RWPE1 (cell line): ENCODE measurements around the gene SAXO1.

Experiments used
- CTCF ChIA-PET: fragments of 350-600 bp; sonication (Branson Sonifier 250); formaldehyde crosslinking; extraction: SDS; loops from one replicate; lab custom pipeline; 2021; lab: Yijun Ruan, JAX
- POLR2A ChIA-PET: fragments of 400-600 bp; formaldehyde crosslinking; extraction: SDS; loops from one replicate; lab custom pipeline; 2020; ENCODE audit warnings: antibody characterized with exemption; ENCODE audit not compliant: low non-redundant PET; lab: Yijun Ruan, JAX
- DNase-seq: peaks from one replicate; pipeline ENCODE4 v3.0.0; 2012; ENCODE audit warnings: low spot score
- H3K27ac ChIP-seq: fragments of 450-650 bp; 2 replicates; pipeline ENCODE4 v1.5.1; 2017
- TF ChIP-seq, protein P1 (sequence below): fragments of 450-650 bp; conservative IDR thresholded peaks from 2 replicates; pipeline ENCODE4 v1.5.1; 2017; ENCODE audit warnings: low read depth, mild to moderate bottlenecking

The SAXO1 gene

DNA sequence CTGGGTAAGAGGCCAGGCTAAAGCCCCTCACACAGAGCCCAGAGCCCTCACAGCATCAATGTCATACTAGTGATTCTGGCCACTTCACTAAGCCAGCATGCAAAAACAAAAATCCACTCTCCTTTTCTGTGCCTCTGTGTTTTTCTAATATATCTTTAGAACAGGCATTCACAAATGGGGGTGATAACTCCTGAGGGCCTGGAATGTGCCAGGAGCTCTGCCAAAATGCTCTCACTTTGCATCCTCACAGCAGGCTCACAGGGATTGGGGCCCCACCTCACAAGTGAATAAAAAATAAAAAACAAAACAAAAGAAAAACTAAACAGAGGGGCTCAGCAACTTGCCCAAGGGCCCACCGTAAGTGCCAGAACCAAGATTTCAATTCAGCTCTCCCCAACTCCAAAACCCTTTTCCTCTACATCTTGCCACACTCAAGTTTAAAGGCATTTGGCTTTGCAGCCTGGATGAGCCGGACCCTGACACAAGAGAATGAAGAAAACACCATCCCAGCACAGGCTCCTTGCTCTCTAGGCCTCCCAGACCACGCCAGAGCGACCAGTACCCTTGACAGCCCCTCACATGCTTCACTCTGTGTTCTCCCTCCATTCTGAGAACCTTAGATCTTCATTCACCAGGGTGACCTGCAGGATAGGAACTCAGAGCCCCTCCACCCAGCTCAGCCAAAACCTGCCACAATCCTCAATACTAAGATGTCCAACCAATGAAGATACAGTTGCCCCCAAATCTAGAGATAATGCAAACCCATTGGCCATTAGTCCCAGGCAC, 51.3 kb downstream of the SAXO1 start:
- no peak overlapping the region; the same call in 1 of the 2 replicates for H3K27ac ChIP-seq
- TF ChIP-seq, protein P1, sequence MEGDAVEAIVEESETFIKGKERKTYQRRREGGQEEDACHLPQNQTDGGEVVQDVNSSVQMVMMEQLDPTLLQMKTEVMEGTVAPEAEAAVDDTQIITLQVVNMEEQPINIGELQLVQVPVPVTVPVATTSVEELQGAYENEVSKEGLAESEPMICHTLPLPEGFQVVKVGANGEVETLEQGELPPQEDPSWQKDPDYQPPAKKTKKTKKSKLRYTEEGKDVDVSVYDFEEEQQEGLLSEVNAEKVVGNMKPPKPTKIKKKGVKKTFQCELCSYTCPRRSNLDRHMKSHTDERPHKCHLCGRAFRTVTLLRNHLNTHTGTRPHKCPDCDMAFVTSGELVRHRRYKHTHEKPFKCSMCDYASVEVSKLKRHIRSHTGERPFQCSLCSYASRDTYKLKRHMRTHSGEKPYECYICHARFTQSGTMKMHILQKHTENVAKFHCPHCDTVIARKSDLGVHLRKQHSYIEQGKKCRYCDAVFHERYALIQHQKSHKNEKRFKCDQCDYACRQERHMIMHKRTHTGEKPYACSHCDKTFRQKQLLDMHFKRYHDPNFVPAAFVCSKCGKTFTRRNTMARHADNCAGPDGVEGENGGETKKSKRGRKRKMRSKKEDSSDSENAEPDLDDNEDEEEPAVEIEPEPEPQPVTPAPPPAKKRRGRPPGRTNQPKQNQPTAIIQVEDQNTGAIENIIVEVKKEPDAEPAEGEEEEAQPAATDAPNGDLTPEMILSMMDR = no peak
- CTCF ChIA-PET = no interaction called here
- POLR2A ChIA-PET = no interaction called here
- no peak for DNase-seq

DNA sequence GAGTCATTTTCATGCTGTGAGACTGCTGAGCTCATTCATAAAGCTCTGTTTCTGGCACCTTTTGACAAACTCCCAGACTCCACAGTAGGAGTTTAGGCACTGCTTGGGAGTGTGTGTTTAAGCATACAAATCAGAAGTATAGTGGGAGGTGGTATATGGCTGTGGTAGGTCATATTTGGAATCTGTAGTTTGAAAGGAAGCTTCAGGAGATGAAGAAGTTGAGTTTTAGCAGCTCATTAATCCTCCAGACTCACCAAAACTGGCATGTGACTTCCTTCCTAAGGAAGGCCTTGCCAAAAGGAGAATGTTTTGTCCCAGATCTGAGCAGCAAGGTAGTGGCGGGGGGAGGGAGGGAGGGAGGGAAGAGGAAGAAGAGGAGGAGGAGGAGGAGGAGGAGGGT, 52.8 kb downstream of the SAXO1 start:
- CTCF ChIA-PET = interaction anchor here (0.6 kb wide), 2 partner anchors 184 to 260 kb away, joined by 3 to 4 read pairs; no protein-coding TSS in a partner anchor
- TF ChIP-seq, protein P1 = no peak
- no peak for DNase-seq
- POLR2A ChIA-PET = interaction anchor here (0.5 kb wide), 1 partner anchor 156 kb away, joined by 3 read pairs; no protein-coding TSS in a partner anchor
- H3K27ac ChIP-seq = no peak overlapping the region

GRCh38 chr9:18979367-18979766, 53.6 kb downstream of the SAXO1 start:
- TF ChIP-seq, protein P1 = no peak
- POLR2A ChIA-PET = interaction anchor here (0.5 kb wide), 1 partner anchor 156 kb away, joined by 3 read pairs; no protein-coding TSS in a partner anchor
- DNase-seq = no peak
- H3K27ac ChIP-seq = no peak overlapping the region
- CTCF ChIA-PET = interaction anchor here (0.6 kb wide), 2 partner anchors 259 to 657 kb away, joined by 3 to 4 read pairs; no protein-coding TSS in a partner anchor

GRCh38 chr9:18978188-18978587, 54.8 kb downstream of the SAXO1 start:
- TF ChIP-seq, protein P1 = no peak
- CTCF ChIA-PET = interaction anchor here (0.6 kb wide), 2 partner anchors 8 to 392 kb away, joined by 3 read pairs; no protein-coding TSS in a partner anchor
- no peak overlapping the region for H3K27ac ChIP-seq
- POLR2A ChIA-PET = no interaction called here
- no peak for DNase-seq

DNA sequence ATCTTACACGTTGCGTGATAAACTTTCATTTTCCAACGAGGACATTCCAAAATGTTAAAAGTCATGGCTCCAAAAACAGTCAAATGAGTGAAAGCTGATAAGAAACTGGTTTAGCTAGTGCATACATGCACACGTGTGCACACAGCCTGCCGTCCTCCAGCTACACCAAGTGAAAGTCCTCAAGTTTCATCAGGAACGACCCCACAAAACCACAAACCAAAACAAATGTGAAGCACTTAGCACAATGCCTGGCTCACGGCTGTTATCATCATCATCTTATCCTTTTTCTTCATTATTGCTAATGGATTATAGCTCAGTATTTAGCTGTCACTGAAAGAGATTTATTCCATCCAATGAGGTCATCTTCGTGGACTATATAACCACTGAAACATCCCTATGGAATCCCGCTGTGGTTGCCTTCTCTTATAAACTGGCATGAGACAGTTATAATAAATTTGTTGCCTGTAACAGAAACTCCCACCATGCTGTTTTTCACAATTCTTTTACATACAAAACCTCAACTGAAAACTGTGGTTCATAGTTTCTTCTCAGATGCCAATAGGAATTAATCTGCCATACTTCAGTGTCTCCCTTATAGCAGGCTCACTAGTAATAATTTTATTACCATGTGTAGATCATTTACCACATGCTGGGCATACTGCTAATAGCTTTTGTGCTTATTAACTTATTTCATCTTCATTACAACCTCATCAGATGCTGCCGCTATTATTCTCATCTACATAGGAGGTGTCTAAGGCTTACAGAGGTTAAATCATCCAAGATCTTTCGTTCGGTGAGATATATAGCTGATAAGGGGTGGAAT, 56.1 kb downstream of the SAXO1 start:
- no peak for DNase-seq
- ChIA-PET CTCF (no interaction called here), POLR2A (no interaction called here)
- no peak overlapping the region for H3K27ac ChIP-seq
- TF ChIP-seq, protein P1 = no peak

DNA sequence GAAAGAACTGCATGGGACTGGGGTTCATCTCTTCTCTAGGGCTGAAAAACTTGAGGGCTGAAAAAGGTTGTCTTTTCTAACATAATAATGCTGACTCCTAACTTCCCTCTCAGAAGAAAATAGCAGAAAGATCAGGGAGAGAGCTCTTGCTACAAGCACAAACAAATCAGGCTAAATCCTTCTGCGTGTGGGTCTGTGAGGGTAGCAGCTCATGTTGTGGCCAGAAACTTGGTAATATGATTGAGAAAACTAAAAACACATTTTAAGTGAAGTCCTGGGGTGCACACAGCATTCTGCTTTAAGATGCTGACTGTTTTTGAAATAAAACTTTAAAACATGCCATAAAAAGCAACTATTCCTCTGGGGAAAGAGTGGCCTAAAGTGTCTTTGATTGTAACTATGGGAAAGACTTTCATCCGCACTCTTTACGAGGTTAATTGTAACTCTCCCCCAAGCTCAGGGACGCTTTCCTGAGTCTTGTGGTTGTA, 56.7 kb downstream of the SAXO1 start:
- no peak for DNase-seq
- CTCF ChIA-PET = interaction anchor here (0.6 kb wide), 1 partner anchor 642 kb away, joined by 3 read pairs; no protein-coding TSS in a partner anchor
- TF ChIP-seq, protein P1 = no peak
- no peak overlapping the region for H3K27ac ChIP-seq
- POLR2A ChIA-PET = no interaction called here
